ENCODE measurements around the gene PDIA6.

DNA sequence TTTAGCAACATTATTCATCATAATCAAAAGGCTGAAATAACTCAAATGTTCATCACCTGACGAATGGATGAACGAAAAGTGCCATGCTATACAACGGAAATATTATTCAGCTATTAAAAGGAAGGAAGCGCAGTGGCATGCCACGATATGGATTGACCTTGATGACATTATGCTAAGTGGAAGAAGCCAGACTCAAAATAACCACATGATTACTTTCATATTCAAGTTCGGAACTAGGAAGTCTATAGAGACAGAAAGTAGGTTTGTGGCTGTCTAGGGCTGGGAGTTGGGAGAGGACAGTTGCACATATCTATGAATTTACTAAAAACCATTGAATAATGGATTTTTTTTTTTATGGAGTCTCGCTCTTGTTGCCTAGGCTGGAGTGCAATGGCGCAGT, 13.4 kb upstream of the PDIA6 start:
- TF ChIP-seq, protein P1, sequence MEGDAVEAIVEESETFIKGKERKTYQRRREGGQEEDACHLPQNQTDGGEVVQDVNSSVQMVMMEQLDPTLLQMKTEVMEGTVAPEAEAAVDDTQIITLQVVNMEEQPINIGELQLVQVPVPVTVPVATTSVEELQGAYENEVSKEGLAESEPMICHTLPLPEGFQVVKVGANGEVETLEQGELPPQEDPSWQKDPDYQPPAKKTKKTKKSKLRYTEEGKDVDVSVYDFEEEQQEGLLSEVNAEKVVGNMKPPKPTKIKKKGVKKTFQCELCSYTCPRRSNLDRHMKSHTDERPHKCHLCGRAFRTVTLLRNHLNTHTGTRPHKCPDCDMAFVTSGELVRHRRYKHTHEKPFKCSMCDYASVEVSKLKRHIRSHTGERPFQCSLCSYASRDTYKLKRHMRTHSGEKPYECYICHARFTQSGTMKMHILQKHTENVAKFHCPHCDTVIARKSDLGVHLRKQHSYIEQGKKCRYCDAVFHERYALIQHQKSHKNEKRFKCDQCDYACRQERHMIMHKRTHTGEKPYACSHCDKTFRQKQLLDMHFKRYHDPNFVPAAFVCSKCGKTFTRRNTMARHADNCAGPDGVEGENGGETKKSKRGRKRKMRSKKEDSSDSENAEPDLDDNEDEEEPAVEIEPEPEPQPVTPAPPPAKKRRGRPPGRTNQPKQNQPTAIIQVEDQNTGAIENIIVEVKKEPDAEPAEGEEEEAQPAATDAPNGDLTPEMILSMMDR (conservative IDR thresholded peaks at IDR 0.05): no peak
- TF ChIP-seq ZFX (IDR thresholded peaks at IDR 0.05): no peak
